HepG2 (cell line): ENCODE data around the gene GNB3. TPM values are rescaled to one million over a fixed set of nuclear protein-coding genes. Genes with fewer than 3 reads are reported as not detected.
A peak's percentile ranks its signal among the peaks of the same experiment; 100 is the strongest.

ENCODE experiments used
- GABPA ChIP-seq, 2 experiments: IDR thresholded peaks; 2 replicates each; pipeline ENCODE4 v1.6.1; 2011 to 2016; ENCODE audit warnings: low read depth in 2 of 2, low read length in 1 of 2, missing biosample characterization in 1 of 2, missing genetic modification characterization in 1 of 2
- HDAC1 ChIP-seq: sonication (generic); formaldehyde crosslinking; IDR thresholded peaks from 2 replicates; pipeline ENCODE4 v1.5.1; 2020; ENCODE audit warnings: mild to moderate bottlenecking, missing genetic modification reagents
- KDM5A ChIP-seq: fragments of 200-600 bp; sonication (generic); IDR thresholded peaks from 2 replicates; pipeline ENCODE4 v1.7.0; 2018; ENCODE audit warnings: antibody characterized with exemption, mild to moderate bottlenecking, low read length, borderline replicate concordance
- MYC ChIP-seq: sonication (generic); formaldehyde crosslinking; IDR thresholded peaks from 2 replicates; pipeline ENCODE4 v1.9.0; 2021; ENCODE audit warnings: missing genetic modification reagents, borderline replicate concordance
- TBP ChIP-seq: sonication (generic); formaldehyde crosslinking; IDR thresholded peaks from 2 replicates; pipeline ENCODE4 v1.5.0; 2020; ENCODE audit warnings: missing genetic modification reagents
- ZBTB2 ChIP-seq: sonication (generic); formaldehyde crosslinking; IDR thresholded peaks from 2 replicates; pipeline ENCODE4 v1.8.0; 2022; ENCODE audit warnings: low read depth, missing genetic modification reagents
- ZBTB40 ChIP-seq, 2 experiments: fragments of 450-650 bp in 1 of 2; sonication (generic) in 1 of 2; formaldehyde crosslinking in 1 of 2; IDR thresholded peaks; 2 replicates each; pipeline versions ENCODE4 v1.6.1 to v1.8.0; 2016 to 2022; ENCODE audit warnings: antibody characterized with exemption in 1 of 2, mild to moderate bottlenecking in 1 of 2, missing genetic modification reagents in 1 of 2
- ZC3H4 ChIP-seq: sonication (generic); formaldehyde crosslinking; IDR thresholded peaks from 2 replicates; pipeline ENCODE4 v1.4.0; 2020; ENCODE audit warnings: missing genetic modification reagents, borderline replicate concordance
- ZEB1 ChIP-seq: IDR thresholded peaks from 2 replicates; pipeline ENCODE4 v1.6.1; 2012; ENCODE audit warnings: mild to moderate bottlenecking, low read depth, inconsistent platforms; ENCODE audit not compliant: insufficient replicate concordance
- ZNF20 ChIP-seq: sonication (generic); formaldehyde crosslinking; IDR thresholded peaks from 2 replicates; pipeline ENCODE4 v1.4.0; 2020; ENCODE audit warnings: mild to moderate bottlenecking, moderate library complexity, missing genetic modification reagents
- ZNF317 ChIP-seq: sonication (generic); formaldehyde crosslinking; IDR thresholded peaks from 2 replicates; pipeline ENCODE4 v1.5.0; 2020; ENCODE audit warnings: mild to moderate bottlenecking, missing genetic modification reagents
- ZNF501 ChIP-seq: sonication (generic); formaldehyde crosslinking; IDR thresholded peaks from 2 replicates; pipeline ENCODE4 v1.5.1; 2020; ENCODE audit warnings: mild to moderate bottlenecking, moderate library complexity, missing genetic modification reagents
- polyA plus RNA-seq, 8 experiments: library from polyadenylated mRNA; depleted of rRNA in 3 of 8; stranded (reverse) in 7 of 8; unstranded in 1 of 8; fragments of >200 nt; fragmentation: Illumina TruSeq in 4 of 8; extraction: Trizol in 4 of 8; gene quantifications; 2 replicates each; pipeline versions ENCODE4 v1.2.1 to v1.2.3, GENCODE V29; 2011 to 2016; ENCODE audit warnings: low read depth in 4 of 8, missing spikeins in 1 of 8, mixed read lengths in 1 of 8; ENCODE audit not compliant: insufficient read depth in 1 of 8
- total RNA-seq, 5 experiments: library from RNA; depleted of rRNA; stranded (reverse); fragments of >200 nt; fragmentation: Illumina TruSeq; extraction: Trizol; gene quantifications; 2 replicates each; pipeline ENCODE4 v1.2.3, GENCODE V29; 2016; ENCODE audit warnings: low read depth in 1 of 5
- TF ChIP-seq, protein P1 (sequence below): sonication (generic); formaldehyde crosslinking; IDR thresholded peaks from 2 replicates; pipeline ENCODE4 v1.4.0; 2020; ENCODE audit warnings: missing genetic modification reagents
- TF ChIP-seq, protein P2 (sequence below): sonication (generic); formaldehyde crosslinking; IDR thresholded peaks from 2 replicates; pipeline ENCODE4 v1.8.1; 2023; ENCODE audit warnings: mild to moderate bottlenecking, missing genetic modification reagents, borderline replicate concordance

The GNB3 gene
- total and polyA plus RNA-seq, 2 of the 13 experiments (the other 11 are each of a cell fraction or from before 2014, with no cell fraction given), result 1.3 to 3.6 TPM

- TF ChIP-seq ZBTB2 (CRISPR knock-in tag), result peak; percentile 47; the same call in 1 of the 2 replicates
- peak; percentile 72 for TF ChIP-seq HDAC1 (CRISPR knock-in tag)
- TF ChIP-seq TBP (CRISPR knock-in tag), result peak; percentile 99
- TF ChIP-seq MYC (CRISPR knock-in tag), result peak; percentile 81
- TF ChIP-seq ZC3H4 (CRISPR knock-in tag), result peak; percentile 26; the same call in 1 of the 2 replicates
- TF ChIP-seq ZBTB40 (IDR thresholded peaks at IDR 0.05), result peak; percentile 74
- peak; percentile 89 for TF ChIP-seq ZBTB40 (CRISPR knock-in tag; IDR thresholded peaks at IDR 0.05)
- TF ChIP-seq ZNF20 (CRISPR knock-in tag), result no peak
- TF ChIP-seq, protein P1, sequence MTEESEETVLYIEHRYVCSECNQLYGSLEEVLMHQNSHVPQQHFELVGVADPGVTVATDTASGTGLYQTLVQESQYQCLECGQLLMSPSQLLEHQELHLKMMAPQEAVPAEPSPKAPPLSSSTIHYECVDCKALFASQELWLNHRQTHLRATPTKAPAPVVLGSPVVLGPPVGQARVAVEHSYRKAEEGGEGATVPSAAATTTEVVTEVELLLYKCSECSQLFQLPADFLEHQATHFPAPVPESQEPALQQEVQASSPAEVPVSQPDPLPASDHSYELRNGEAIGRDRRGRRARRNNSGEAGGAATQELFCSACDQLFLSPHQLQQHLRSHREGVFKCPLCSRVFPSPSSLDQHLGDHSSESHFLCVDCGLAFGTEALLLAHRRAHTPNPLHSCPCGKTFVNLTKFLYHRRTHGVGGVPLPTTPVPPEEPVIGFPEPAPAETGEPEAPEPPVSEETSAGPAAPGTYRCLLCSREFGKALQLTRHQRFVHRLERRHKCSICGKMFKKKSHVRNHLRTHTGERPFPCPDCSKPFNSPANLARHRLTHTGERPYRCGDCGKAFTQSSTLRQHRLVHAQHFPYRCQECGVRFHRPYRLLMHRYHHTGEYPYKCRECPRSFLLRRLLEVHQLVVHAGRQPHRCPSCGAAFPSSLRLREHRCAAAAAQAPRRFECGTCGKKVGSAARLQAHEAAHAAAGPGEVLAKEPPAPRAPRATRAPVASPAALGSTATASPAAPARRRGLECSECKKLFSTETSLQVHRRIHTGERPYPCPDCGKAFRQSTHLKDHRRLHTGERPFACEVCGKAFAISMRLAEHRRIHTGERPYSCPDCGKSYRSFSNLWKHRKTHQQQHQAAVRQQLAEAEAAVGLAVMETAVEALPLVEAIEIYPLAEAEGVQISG (CRISPR knock-in tag), result peak; percentile 91
- no peak for TF ChIP-seq ZEB1
- TF ChIP-seq GABPA (IDR thresholded peaks at IDR 0.05; ENCODE audit: low read depth, low read length), result peak; percentile 78
- TF ChIP-seq GABPA (CRISPR knock-in tag; IDR thresholded peaks at IDR 0.05; ENCODE audit: low read depth), result peak; percentile 94
- TF ChIP-seq KDM5A, result peak; percentile 70; the same call in 1 of the 2 replicates
- no peak for TF ChIP-seq ZNF317
- peak; percentile 86 for TF ChIP-seq ZNF501 (CRISPR knock-in tag)
- TF ChIP-seq, protein P2, sequence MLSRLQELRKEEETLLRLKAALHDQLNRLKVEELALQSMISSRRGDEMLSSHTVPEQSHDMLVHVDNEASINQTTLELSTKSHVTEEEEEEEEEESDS (CRISPR knock-in tag), result 0 out of 2 replicates have a peak, but pooled peaks have one; percentile 36
These were observed 11.4 kb downstream of the GNB3 start, which contains the start of gene USP5 (continued) for GRCh38 chr12:6851921-6852650.
